Nucleus accumbens (tissue), 56 donors: Measurements from ENCODE around the gene CCDC70.
"Not testable (repeated sequence)": the region's sequence is repeated elsewhere in the genome, so short reads cannot be mapped to it uniquely, and the experiment has no call there.

Experiments used
- DNase-seq, 56 donors: peaks; one replicate each; lab custom pipeline; 2025; lab: John Stamatoyannopoulos, UW

The CCDC70 gene

DNA sequence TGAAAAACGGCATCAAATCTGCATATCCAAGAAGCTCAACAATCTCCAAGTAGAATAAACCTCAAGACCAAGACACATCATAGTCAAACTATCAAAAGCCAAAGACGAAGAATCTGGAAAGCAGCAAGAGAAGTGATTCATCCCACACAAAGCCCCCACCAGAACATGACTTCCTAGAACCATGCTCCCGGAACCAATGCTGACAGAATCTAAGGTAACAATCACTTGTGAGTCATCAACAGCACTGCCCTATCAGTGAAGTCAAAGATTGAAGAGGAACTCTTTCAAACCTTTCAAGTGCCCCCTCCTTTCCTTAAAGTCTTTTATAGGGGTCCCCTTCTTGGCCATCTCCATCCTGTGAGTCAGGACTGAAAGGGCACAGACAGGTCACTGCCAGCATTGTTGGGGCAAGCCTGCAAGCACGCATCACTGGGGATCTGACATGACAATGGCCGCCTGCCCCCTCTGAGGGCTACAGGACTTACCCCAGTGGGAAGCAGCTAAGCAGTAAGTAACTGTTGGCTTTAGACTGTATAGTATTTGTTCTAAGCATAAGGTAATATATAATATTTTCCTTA lies at the start of gene CCDC70:
CCDC70 (plus strand) TSS at position 247 of the 578 bp plus-strand sequence. CDS start 3,443 bp downstream, outside the sequence.
- no peak for DNase-seq

- no peak for DNase-seq
Observed at GRCh38 chr13:51814071-51814470, 47.7 kb upstream of the CCDC70 start.

DNA sequence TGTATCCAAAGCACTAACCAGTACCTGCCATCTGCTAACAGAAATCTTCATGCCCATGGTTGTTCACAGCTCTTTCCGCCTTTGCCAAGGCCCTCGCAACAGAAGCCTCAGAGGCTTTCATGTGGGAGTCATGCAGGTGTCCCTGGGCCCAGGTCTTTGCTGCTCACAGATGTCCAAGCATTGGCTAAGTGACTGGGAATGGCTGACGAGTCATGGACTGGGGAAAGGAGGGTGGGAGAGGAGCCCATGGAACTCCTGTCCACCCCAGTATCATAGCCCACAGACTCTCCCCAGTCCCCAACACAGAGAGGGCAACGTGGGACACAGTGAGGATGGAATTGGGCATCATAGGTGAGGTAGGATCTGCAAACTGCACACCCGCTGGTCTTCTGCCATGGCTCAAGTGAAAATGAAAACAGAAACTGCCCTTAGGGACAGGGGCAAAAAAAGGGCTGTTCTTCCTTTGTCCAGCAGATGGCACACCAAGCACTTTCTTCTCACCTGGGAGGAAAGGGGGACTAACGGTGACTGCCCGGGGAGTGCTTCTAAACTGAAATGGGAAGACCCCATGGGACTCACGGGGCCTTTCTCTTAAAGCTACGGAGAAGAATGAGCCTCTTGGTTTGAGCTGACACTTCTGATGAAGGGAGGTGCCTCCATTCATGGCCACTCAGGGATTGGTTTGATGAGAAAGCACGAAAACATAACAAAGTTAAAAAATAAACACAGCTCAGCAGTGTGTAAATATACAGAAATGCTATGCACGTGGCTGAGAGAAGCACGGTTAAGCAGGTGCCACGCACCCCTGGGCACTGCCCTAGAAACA lies 46.7 kb upstream of the CCDC70 start:
- DNase-seq, result peak in 27 of 56 donors; percentile 7 to 70 (median 25)

GRCh38 chr13:51815848-51816247 lies 45.9 kb upstream of the CCDC70 start:
- DNase-seq, result no peak

DNA sequence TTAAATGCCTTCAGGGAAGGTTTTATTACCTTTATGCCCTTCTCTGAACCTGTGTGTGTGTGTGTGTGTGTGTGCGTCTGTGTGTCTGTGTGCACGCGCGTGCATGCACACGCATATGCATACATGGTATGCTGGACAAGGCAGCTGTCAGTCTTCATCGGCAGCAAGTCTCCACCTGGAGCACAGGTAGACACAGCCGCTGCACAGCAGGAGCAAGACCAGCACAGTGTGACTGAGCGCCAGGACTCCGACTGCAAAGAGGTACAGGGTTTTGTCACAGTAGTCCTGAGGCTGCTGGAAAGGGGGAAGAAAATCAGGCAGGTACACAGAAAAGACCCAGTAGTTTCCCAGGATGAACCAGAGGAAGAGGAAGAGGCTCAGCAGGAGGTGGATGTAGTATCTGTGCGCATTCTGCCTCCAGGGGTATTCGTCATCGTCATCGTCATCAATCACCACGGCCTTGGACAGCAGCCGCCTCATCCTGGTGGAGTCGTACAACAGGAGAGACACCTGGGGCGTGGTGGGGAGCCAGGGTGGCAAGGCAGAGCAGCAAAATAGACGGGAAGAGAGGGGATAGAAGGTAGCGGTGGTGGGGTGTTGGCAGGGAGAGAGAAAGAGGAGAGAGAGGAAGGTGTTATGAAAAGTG lies 45.0 kb upstream of the CCDC70 start:
- DNase-seq, result peak in 2 of 56 donors; percentile 3 to 18

- DNase-seq, result no peak
Observed at GRCh38 chr13:51817717-51818116, 44.1 kb upstream of the CCDC70 start.

DNA sequence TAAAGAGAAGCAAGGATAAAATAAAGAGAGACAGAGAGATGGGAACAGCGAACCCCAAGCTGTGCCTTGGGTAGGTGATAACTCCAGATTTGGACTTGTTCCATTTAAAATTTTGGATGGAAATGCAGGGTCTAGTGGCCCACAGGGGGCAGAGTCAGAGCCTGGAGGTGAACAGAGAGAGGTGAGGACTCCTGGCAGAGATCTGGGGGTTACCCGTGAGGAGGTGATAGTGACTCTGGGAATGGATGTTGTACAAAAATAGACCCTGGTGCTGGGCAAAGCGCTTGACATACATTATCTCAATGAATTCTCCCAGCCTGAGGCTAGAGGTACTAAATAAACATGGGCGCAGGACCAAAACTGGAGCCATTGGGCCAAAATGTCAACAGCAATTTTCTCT lies 43.5 kb upstream of the CCDC70 start:
- DNase-seq, result no peak

DNA sequence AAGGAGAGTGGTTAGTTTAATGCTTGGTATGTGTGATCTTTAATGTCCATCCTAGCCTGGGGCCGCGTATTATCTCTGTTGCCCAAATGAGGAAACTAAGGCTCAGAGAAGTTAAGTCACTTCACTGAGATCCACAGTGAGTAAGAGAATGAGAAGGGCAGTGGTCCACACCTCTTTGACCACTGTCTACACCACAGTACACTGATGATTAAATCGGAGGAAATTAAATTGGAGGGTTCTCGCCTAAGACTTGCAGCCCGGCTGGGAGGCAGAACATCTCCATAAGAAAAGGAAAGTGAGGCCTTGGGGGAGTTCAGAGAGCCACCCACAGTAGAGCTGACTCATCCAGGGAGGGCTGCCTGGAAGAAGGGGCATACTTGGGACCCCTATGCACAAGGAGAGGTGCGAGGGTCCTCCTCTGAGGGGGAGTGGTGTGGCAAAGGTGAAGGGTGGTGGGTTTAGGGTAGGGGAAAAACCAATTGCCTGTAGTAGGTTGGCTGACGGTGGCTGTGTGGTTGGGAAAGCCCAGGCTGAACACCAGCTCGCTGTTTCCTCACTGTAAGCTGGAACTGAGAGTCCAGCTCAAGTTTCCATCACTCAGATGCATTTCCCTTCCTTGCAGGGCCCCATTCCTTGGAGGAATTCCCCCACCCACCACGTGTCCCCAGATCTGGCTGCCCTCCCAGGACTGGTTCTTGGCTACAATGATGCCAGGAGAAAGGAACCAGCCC lies 42.8 kb upstream of the CCDC70 start:
- peak in 24 of 56 donors; percentile 8 to 64 (median 30) for DNase-seq

- no peak for DNase-seq
Observed at GRCh38 chr13:51819544-51819943, 42.2 kb upstream of the CCDC70 start.

DNA sequence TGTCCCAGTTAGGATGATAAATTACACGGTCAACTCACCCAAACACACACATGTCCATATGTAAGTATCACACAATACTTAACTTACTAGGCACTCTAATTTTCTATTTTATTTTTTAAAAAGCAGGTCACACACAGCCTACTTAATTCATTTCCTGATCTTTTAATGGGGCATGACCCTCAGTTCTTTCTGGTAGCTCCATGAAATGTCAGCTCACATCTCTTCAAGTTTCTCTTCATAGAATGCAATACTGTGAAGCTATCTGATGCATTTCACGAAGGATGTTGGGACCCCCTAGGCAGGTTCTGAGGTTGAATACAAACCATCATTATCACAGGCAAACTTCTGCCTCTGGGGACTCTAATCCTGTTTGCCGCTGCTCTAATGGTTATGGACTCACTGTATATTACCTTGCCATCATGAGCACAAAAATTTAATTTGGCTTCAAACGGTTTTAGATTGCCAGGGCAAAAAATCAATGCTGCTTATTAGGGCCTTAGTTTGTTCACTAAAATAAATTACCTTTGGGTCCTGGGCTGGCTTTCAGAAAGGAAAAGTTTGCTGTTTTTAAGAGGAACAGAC lies 41.7 kb upstream of the CCDC70 start:
- no peak for DNase-seq

- DNase-seq, result no peak
Observed at GRCh38 chr13:51821606-51822005, 40.2 kb upstream of the CCDC70 start.

DNA sequence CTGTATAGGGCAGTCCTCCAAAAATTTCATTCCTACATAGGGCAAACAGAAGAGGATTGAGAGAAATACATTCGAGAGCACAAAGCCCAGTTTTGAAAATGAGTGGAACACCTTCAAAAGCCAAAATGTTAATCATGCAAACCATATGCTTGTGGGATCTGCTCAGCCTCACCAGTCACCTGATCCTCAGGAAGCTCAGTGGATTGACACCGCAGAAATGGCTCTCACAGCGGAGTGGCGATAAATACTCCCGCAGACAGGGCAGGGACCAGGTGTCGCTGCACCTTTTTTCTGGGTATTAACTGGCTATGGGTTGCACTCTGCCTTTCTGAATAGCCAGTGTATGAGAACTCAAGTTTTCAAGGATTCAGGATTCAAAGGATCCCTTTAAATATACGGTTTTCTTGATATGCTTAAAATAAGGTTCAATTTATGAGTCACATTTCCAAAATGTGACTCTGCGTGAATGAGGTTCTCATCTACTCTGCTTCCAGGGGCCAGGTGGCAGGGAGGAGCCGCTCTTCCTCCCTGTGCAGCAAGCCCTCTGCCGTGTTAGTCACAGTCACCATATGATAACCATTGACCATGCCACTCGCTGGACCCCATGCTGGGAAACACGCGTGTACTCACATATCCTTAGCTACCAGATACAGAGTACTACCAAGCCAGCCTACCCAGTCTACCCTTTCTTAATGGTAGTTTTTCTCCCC lies 39.5 kb upstream of the CCDC70 start:
- DNase-seq, result no peak

GRCh38 chr13:51823359-51823758 lies 38.4 kb upstream of the CCDC70 start:
- DNase-seq, result no peak

DNA sequence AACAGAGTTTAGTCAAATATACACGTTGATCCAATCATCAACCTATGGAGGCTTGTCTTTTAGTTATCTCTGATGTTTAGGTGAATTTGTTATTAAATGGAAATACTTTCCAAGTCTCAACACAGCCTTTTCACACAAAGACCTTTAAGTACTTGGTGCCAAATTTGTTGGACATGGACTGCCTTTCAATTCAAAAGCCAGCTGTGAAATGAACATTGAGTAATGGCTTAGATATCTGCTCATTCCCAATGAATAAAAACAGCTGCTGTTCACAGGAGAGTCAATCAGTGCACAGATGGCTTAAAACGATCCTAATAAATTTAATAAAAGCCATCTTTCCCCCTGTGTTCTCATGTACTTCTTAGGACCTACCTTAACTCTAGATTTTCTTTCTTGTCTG lies 37.9 kb upstream of the CCDC70 start:
- DNase-seq, result no peak

- DNase-seq, result not testable (repeated sequence)
Observed at GRCh38 chr13:51824712-51825111, 37.1 kb upstream of the CCDC70 start.

DNA sequence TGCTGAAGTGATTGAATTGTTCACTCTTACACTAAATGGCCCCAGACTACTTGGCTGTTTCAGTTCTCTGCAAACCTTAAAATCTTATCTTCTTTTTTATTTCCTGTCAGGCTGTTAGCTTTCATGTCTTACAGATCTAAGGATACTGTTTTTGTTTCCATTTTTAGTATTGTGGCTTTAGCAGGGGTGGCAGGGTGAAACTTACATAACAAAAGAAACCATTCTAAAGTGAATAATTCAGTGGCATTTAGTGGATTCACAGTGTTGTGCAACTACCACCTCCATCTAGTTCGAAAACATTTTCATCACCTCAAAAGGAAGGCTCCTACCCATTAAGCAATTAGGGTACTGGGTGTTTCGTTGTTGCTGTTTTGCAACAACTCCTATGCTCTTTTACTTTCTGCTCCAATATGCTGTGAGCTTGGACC lies 36.6 kb upstream of the CCDC70 start:
- no peak for DNase-seq

DNA sequence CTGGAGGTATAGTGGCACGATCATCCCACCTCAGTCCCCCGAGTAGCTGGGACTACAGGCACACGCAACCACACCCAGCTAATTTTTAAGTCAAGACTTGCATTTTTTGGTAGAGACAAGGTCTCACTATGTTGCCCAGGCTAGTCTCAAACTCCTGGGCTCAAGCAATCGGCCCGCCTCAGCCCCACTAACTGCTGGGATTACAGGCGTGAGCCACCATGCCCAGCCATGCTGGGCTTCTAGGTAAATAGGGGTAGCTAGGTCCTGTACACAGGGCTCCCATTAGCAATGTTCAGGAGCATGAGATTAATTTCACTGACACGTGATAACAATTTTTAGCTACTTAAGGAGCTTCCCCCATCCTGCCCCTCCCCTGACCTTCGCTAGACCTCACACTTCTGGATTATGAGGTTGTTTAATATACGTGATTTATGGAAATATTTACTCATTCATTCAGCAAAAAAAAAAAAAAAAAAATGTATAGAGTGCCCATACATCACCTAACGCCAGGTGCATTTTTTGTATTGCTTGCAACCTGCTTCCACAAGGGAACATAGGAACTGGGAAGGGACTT lies 36.0 kb upstream of the CCDC70 start:
- no peak for DNase-seq

DNA sequence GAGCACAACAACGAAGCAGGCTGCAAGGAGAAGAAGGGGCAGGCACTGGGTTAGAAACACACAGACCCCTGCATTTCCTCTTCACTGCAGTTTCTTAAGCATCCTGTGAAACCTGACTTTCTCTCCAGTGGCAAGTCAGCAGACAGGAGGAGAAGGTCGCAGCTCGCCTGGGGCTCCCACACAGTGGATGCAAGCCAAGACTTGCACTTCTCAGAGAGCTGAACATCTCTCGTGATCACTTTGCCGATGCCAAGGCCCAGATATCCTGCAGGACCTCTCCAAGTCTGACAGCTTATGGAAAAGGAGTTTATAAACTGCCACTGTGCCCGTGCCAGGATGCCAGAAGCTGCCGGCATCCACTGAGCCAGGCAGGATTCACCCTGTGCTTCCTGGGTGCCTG lies 35.2 kb upstream of the CCDC70 start:
- DNase-seq, result no peak

DNA sequence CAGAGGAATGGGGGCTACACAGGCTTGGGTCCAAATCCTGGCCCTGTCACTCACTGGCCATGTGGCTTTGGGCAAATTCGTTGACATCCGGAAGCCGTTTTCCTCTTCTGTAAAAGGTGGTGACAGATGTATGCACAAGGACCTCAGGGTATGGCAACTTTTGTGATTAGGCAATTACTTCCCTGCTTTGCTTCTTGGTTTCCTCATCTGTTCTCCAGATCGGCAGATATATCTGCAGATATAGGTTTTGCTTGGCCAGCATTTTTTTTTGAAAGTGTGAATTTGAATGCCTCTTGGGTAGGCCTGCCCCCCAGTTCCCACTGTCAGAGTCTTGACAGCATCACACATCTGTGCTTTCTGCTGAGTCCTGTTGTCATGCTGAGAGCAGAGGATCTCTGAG lies 34.5 kb upstream of the CCDC70 start:
- DNase-seq, result no peak
